IPS-15b (cell line): ENCODE results near the gene GRM5.
"Not testable (repeated sequence)": the region's sequence is repeated elsewhere in the genome, so short reads cannot be mapped to it uniquely, and the experiment has no call there.

Source experiments
- H3K27me3 ChIP-seq: one replicate; pipeline ENCODE4 v1.6.1; 2013; ENCODE audit warnings: low read length; ENCODE audit not compliant: control insufficient read depth, insufficient read depth
- H3K36me3 ChIP-seq: one replicate; pipeline ENCODE4 v1.6.1; 2013; ENCODE audit warnings: low read length; ENCODE audit not compliant: control insufficient read depth, insufficient read depth
- H3K4me1 ChIP-seq: one replicate; pipeline ENCODE4 v1.6.1; 2013; ENCODE audit warnings: mild to moderate bottlenecking, low read length; ENCODE audit not compliant: control insufficient read depth, insufficient read depth
- H3K4me3 ChIP-seq: one replicate; pipeline ENCODE4 v1.5.1; 2013; ENCODE audit warnings: low read depth, low read length
- H3K9ac ChIP-seq: one replicate; pipeline ENCODE4 v1.6.1; 2013; ENCODE audit warnings: low read depth, mild to moderate bottlenecking, low read length
- H3K9me3 ChIP-seq: one replicate; pipeline ENCODE4 v1.6.1; 2013; ENCODE audit warnings: mild to moderate bottlenecking, low read length; ENCODE audit not compliant: control insufficient read depth, insufficient read depth

GRM5 gene

DNA sequence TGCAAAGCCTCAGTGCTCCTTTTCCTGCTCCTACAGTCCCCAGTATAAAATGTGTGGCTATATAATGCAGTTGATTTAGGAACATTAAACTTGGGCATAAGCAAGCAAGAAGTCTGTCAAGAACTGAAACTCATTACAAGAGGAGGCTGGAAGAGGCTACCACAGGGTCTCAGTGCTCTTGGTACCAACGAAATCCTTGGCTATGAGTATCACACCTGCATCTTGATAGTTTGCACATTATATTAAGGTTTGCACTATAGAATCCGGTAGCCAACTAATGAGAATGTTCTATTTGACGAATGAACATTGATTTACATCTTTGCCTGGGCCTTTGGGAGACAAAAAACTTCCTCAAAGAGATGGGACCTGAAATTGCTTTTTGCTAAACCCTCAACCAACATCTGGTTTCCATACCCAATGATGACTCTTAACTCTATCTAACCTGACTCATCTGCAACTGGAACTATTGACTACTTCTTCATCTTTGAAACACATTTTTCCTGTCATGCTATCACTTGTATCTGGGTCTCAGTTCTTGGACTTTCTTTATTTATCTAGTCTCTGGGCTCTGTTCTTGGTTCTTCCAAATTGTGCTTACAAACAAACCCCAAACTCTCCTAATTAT, 521.0 kb downstream of the GRM5 start:
- H3K36me3 ChIP-seq = no peaks in the 10 kb centered on the region
- H3K4me1 ChIP-seq = no peaks in the 10 kb centered on the region
- H3K9me3 ChIP-seq = no peaks in the 10 kb centered on the region
- no peak overlapping the region for H3K4me3 ChIP-seq
- H3K27me3 ChIP-seq = no peaks in the 10 kb centered on the region
- no peak overlapping the region for H3K9ac ChIP-seq

DNA sequence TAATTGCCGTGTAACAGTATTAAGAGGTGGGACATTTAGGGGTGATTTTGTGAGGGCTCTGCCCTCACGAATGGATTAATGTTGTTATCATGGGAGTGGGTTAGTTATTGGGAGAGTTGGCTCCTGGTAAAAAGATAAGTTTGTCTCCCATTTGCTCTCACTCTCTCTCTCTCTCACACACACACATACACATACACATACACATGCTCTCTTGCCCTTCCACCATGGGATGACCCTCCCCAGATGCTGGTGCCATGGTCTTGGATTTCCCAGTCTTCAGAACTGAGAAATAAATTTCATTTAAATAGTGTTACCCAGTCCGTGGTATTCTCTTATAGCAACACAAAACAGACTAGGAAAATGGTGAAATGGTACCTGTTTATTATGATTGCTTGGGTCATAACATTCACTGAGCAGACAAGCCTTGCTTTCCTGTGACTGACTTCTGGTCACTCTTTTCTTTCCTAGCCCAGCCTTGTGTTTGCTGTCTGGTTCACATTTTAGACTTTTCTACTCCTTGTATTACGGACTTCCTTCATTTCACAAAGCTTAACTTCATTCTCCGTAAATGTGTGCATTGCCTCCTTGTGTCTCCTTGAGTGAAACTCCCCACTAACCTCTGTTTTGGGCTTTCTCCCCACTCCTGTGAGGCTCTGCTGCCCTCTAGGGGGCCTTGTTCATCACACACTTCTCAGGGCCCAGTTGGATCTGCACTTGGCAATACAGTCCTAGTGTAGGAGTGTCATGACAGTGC, 521.7 kb downstream of the GRM5 start:
- Histone ChIP-seq H3K9ac (no peak overlapping the region), H3K27me3 (no peaks in the 10 kb centered on the region), H3K4me1 (no peaks in the 10 kb centered on the region), H3K36me3 (no peaks in the 10 kb centered on the region), H3K4me3 (no peak overlapping the region), H3K9me3 (no peaks in the 10 kb centered on the region)

DNA sequence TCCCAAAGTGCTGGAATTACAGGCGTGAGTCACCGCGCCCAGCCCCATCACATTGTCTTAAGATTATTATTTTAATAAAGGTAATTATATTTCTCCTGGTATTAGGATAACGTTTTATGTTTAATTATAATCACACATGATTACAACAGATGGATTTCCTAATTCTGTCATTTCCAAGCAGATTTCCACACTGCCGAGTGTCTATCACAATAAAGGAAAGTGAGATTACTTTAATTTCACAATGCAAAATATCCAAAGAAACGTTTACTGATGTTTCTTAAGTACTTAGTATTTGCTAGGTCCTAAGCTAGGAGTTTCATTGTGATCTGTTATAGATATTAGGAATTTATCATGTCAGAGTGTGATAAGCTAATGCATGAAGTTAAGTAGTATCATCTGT, 524.8 kb downstream of the GRM5 start:
- no peaks in the 10 kb centered on the region for H3K36me3 ChIP-seq
- H3K9ac ChIP-seq = no peak overlapping the region
- no peaks in the 10 kb centered on the region for H3K9me3 ChIP-seq
- H3K27me3 ChIP-seq = no peaks in the 10 kb centered on the region
- no peaks in the 10 kb centered on the region for H3K4me1 ChIP-seq
- no peak overlapping the region for H3K4me3 ChIP-seq

DNA sequence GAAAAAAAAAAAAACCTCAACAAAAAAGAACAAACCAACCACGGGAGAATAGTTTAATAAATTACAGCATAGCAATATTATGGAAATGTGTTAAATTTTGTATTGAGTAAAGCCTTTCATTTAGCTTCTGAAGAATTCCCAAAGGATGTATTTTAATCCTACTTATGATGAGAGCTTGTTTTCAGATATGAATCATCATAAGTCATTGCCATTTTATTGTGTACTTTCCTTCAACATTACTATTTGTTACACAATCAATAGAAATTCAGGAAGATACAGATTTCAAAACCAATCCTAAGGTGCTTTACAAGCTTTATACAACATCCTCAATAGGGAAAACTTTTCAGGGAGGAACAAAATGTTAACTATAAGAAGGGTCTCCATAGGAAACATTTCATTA, 527.7 kb downstream of the GRM5 start:
- H3K4me3 ChIP-seq = no peak overlapping the region
- H3K9me3 ChIP-seq = no peaks in the 10 kb centered on the region
- no peak overlapping the region for H3K9ac ChIP-seq
- H3K4me1 ChIP-seq = no peaks in the 10 kb centered on the region
- H3K36me3 ChIP-seq = no peaks in the 10 kb centered on the region
- H3K27me3 ChIP-seq = no peaks in the 10 kb centered on the region

DNA sequence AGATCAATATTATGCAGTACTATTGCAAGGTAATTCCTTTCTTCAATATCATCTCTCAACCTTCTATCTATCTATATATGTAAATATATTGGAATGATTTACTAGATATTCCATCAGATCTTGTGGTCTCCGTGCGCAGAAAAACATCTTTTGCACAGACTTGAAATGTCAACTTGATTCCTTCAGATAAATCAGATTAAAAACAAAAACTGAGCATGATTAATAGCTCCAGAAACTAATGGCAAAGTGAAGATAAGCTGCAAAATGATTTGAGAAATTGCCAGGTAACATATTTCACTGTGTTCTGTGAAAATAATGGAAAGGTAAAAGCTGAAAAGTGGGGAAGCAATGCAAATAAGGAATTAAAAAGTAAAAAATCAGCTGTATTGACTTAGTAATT, 528.2 kb downstream of the GRM5 start:
- H3K4me1 ChIP-seq = no peaks in the 10 kb centered on the region
- H3K9ac ChIP-seq = no peak overlapping the region
- H3K9me3 ChIP-seq = no peaks in the 10 kb centered on the region

DNA sequence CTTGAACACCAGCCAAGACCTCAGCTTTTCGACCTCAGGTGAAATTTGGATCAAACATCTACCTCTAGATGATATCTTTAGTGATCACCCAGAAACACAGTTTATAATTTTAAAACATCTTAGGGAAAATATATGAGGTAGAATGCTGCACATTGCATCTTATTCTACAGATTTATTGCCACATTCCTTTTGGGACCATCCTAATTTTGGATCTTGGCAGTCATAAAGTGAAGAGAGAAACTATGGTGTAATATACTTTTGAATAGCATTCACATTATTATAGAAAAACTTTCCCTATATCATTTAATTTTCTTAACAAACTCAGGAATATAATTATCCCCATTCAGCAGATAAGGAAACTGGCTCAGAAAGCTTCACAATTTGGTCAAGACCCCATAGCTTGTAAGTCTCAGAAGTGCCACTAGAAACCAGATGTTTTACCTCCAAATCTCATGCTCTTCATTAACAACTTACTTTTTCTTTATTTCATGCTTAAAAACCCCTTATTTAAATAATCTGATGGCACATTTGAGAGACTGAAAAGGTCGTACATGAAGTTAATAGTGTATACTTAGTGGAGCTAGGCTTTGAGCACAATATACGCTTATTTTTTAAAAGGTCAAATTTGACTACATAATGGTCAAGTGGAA, 529.0 kb downstream of the GRM5 start:
- Histone ChIP-seq H3K9ac (no peak overlapping the region), H3K4me1 (no peaks in the 10 kb centered on the region), H3K4me3 (no peak overlapping the region), H3K36me3 (no peaks in the 10 kb centered on the region), H3K9me3 (no peaks in the 10 kb centered on the region), H3K27me3 (no peaks in the 10 kb centered on the region)

More for the DNA sequence above, 528.2 kb downstream of the GRM5 start:
- H3K27me3 ChIP-seq = no peaks in the 10 kb centered on the region
- no peaks in the 10 kb centered on the region for H3K36me3 ChIP-seq
- H3K4me3 ChIP-seq = no peak overlapping the region

DNA sequence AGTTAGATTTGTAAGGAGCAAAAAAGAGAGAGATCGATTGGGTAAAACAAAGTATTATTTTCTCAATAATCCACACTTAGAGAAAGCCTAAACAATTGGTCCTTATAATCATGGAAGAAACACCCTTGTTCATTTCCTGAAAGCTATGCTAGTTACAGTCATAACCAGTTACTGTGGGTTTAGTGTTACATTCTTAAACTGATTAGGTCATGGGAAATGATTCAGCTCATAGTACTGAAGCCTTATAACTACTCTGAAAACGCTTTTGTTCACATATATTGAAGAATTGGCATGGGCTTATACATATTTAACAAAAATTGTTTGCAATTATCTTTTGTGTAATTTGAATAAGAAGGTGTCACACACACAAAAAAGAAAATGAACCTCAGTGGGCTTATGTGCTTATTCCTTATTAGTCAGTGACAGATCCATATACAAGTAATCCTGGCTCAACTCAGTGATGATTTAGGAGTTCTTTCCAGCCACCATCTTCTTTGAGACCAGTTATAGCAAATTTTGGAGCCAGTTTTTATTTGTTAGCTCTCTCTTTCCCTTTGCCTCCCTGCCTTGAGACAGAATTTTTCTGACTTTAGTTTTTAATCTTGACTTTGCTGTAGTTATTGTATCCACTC, 529.8 kb downstream of the GRM5 start:
- Histone ChIP-seq H3K4me1 (no peaks in the 10 kb centered on the region), H3K4me3 (no peak overlapping the region), H3K9ac (no peak overlapping the region)

DNA sequence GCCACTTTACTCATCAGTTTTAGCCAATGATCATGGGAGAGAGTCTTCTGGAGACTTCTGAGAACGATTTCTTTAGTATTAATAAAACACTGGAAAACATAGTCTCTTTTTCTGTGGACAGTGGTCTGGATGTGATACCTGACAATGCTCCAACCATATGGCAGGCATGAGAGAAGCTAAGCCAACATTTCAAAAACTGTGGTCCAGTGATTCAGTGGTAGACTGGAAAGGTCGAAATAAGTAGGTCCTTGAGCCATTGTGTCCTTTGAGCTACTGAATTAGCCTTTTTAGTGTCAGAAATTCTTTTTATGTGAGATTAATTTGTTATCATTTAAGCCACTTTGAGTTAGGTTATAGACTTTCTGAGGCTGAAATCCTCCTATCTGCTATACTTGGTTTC, 530.5 kb downstream of the GRM5 start:
- Histone ChIP-seq H3K9ac (no peak overlapping the region), H3K27me3 (no peaks in the 10 kb centered on the region), H3K9me3 (no peaks in the 10 kb centered on the region), H3K36me3 (no peaks in the 10 kb centered on the region), H3K4me3 (no peak overlapping the region), H3K4me1 (no peaks in the 10 kb centered on the region)

More for the DNA sequence above, 529.8 kb downstream of the GRM5 start:
- no peaks in the 10 kb centered on the region for H3K27me3 ChIP-seq
- H3K36me3 ChIP-seq = no peaks in the 10 kb centered on the region
- H3K9me3 ChIP-seq = no peaks in the 10 kb centered on the region

DNA sequence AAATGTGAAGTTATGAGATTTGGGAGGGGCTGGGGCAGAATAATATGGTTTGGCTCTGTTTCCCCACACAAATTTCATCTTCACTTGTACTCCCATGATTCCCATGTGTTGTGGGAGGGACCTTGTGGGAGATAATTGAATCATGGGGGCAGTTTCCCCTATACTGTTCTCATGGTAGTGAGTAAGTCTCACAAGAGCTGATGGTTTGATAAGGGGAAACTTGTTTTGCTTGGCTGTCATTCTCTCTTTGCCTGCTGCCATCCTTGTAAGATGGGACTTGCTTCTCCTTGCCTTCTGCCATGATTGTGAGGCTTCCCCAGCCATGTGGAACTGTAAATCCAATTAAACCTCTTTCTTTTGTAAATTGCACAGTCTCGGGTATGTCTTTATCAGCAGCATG, 531.1 kb downstream of the GRM5 start:
- not testable (repeated sequence) for H3K27me3 ChIP-seq, H3K4me3 ChIP-seq, H3K4me1 ChIP-seq, H3K36me3 ChIP-seq, H3K9ac ChIP-seq, H3K9me3 ChIP-seq

DNA sequence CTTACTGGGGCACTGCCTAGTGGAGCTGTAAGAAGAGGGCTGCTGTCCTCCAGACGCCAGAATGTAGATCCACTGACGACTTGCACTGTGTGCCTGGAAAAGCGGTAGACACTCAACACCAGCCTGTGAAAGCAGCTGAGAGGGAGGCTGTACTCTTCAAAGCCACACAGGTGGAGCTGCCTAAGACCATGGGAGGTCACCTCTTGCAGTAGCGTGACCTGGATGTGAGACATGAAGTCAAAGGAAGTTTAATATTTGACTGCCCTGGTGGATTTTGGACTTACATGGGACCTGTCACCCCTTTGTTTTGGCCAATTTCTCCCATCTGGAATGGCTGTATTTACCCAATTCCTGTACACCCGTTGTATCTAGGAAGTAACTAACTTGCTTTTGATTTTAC, 531.6 kb downstream of the GRM5 start:
- H3K27me3 ChIP-seq = no peaks in the 10 kb centered on the region

DNA sequence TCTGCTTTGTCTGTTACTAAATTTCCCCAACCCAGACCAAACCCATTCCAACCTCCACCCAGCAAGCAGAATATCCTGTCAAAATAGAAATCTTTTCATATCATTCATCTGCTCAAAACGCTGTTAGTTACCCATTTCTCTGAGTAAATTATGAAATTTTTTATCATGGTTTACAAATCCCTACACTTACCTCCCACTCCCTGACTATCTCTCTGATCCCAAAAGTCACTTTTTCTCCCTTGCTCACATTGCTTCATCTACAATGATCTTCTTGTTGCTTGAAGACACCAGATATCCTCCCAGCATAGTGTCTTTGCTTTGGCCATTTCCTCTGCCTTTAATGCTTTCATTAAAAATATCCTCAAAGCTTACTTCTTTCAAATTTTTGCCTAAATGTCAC, 532.8 kb downstream of the GRM5 start:
- H3K36me3 ChIP-seq = no peaks in the 10 kb centered on the region
- no peaks in the 10 kb centered on the region for H3K9me3 ChIP-seq
- H3K4me1 ChIP-seq = no peaks in the 10 kb centered on the region
- no peaks in the 10 kb centered on the region for H3K27me3 ChIP-seq
- H3K9ac ChIP-seq = no peak overlapping the region
- H3K4me3 ChIP-seq = no peak overlapping the region

More for the DNA sequence above, 531.6 kb downstream of the GRM5 start:
- H3K9me3 ChIP-seq = no peaks in the 10 kb centered on the region
- H3K4me3 ChIP-seq = no peak overlapping the region
- no peaks in the 10 kb centered on the region for H3K36me3 ChIP-seq
- H3K4me1 ChIP-seq = no peaks in the 10 kb centered on the region
- no peak overlapping the region for H3K9ac ChIP-seq
